ENCODE measurements around the gene KCNQ4. TPM values are rescaled to one million over a fixed set of nuclear protein-coding genes. Genes with fewer than 3 reads are reported as not detected.

Gene KCNQ4
- total and polyA plus RNA-seq, 10 of the 15 experiments (the other 5 are each of a cell fraction or from before 2014, with no cell fraction given), result 0.04 to 0.18 (median 0.08) TPM; not detected in 2

GRCh38 chr1:40844079-40844478, 60.5 kb downstream of the KCNQ4 start:
- ATAC-seq (no peak), FAIRE-seq (no peak), DNase-seq (ENCODE audit: low read depth, low spot score) (no peak)
- H2AFZ ChIP-seq (ENCODE audit: control insufficient read depth, low read depth, low read length), result no peak overlapping the region
- POLR2A ChIA-PET, result interaction anchor here (0.6 kb wide), 1 partner anchor 104 kb away, joined by 3 read pairs; no protein-coding TSS in a partner anchor
- H3K4me2 ChIP-seq (ENCODE audit: control insufficient read depth, insufficient read depth), result no peak overlapping the region
- no peak overlapping the region for H3K9ac ChIP-seq (ENCODE audit: control insufficient read depth, insufficient read depth, low read length)
- H3K27me3 ChIP-seq (replicated peaks in 1 of 2; ENCODE audit: control insufficient read depth in 2 of 2, insufficient read depth in 2 of 2, low read length in 1 of 2), result no peaks in the 10 kb centered on the region
- no peak overlapping the region for H3K27ac ChIP-seq (ENCODE audit: control insufficient read depth, insufficient read depth)
- H3K9me3 ChIP-seq (replicated peaks; ENCODE audit: control insufficient read depth, insufficient read depth, low read length), result no peaks in the 10 kb centered on the region; the same call in 2 of the 3 replicates
- no TSS peak for BruUV-seq (replicated peaks)
- no peaks in the 10 kb centered on the region for H3K36me3 ChIP-seq (ENCODE audit: control insufficient read depth in 2 of 2, insufficient read depth in 2 of 2, low read length in 1 of 2)
- no peaks in the 10 kb centered on the region for H3K79me2 ChIP-seq (ENCODE audit: control insufficient read depth, insufficient read depth, low read length)
- H4K20me1 ChIP-seq (ENCODE audit: control insufficient read depth, insufficient read depth), result no peaks in the 10 kb centered on the region
- no peak overlapping the region for H3K4me3 ChIP-seq
- WGBS (ENCODE audit: insufficient coverage, insufficient replicate concordance, low lambda C conversion rate, missing lambda C conversion rate), result 60% methylated on average over 5 of the region's 5 CpGs
- intact Hi-C loops (cut with micrococcal nuclease; ENCODE audit: unreplicated experiment) (no loop called here), in situ Hi-C loops (cut with MboI) (no loop called here)
- RAD21 ChIA-PET (ENCODE audit: unreplicated experiment), result interaction anchor here (0.7 to 1.2 kb wide), 2 partner anchors 70 to 312 kb away, joined by 3 to 5 read pairs; no protein-coding TSS in a partner anchor
- H3K4me1 ChIP-seq (ENCODE audit: control insufficient read depth, insufficient read depth, low read length), result peaks cover 7% of the 10 kb centered on the region; the same call in 1 of the 2 replicates
- TF ChIP-seq ZNF687 (IDR thresholded peaks at IDR 0.05) (no peak), ZZZ3 (IDR thresholded peaks at IDR 0.05; ENCODE audit: control insufficient read depth, insufficient read length, low read depth) (no peak)
- SMC1A ChIA-PET (ENCODE audit: uncharacterized antibody, unreplicated experiment), result no interaction called here
- CTCF ChIA-PET, result interaction anchor here (1.1 to 11.6 kb wide), 4 partner anchors 70 to 312 kb away, joined by 3 to 254 read pairs (median 23); no protein-coding TSS in a partner anchor

All from GM12878 (cell line).